DOHH2 (cell line): ENCODE data around the gene CCDC7.

Source experiments
- H3F3A ChIP-seq: fragments of 200-600 bp; sonication (generic), shearing (Covaris generic); 2 replicates; pipeline ENCODE4 v1.6.0; 2016; ENCODE audit warnings: antibody characterized with exemption, mild to moderate bottlenecking; ENCODE audit not compliant: control insufficient read depth, insufficient read depth
- H3K27ac ChIP-seq: fragments of 200-600 bp; sonication (generic); 2 replicates; pipeline ENCODE4 v1.5.1; 2014; ENCODE audit warnings: low read depth, mild to moderate bottlenecking, low read length, moderate library complexity
- H3K27me3 ChIP-seq: fragments of 200-600 bp; sonication (generic); 2 replicates; pipeline ENCODE4 v1.6.1; 2014; ENCODE audit warnings: mild to moderate bottlenecking, low read length, mixed read lengths; ENCODE audit not compliant: control insufficient read depth
- H3K36me3 ChIP-seq: fragments of 200-600 bp; sonication (generic); 2 replicates; pipeline ENCODE4 v1.6.1; 2014; ENCODE audit warnings: mild to moderate bottlenecking, low read length, moderate library complexity, mixed read lengths; ENCODE audit not compliant: control insufficient read depth
- H3K4me1 ChIP-seq: fragments of 200-600 bp; sonication (generic); 2 replicates; pipeline ENCODE4 v1.6.1; 2014; ENCODE audit warnings: mild to moderate bottlenecking, low read length, mixed read lengths; ENCODE audit not compliant: control insufficient read depth
- H3K4me2 ChIP-seq: fragments of 200-600 bp; sonication (generic); 2 replicates; pipeline ENCODE4 v1.6.0; 2014; ENCODE audit warnings: mild to moderate bottlenecking, low read length, moderate library complexity
- H3K4me3 ChIP-seq: fragments of 200-600 bp; sonication (generic); 2 replicates; pipeline ENCODE4 v1.5.1; 2014; ENCODE audit warnings: mild to moderate bottlenecking, low read length, mixed read lengths
- H3K79me2 ChIP-seq: fragments of 200-600 bp; sonication (generic); 2 replicates; pipeline ENCODE4 v1.6.1; 2014; ENCODE audit warnings: mild to moderate bottlenecking, low read length, mixed read lengths; ENCODE audit not compliant: control insufficient read depth
- H3K9me2 ChIP-seq: fragments of 200-600 bp; sonication (generic); replicated peaks from 2 replicates; pipeline ENCODE4 v1.6.1; 2014; ENCODE audit warnings: mild to moderate bottlenecking, low read length, mixed read lengths; ENCODE audit not compliant: control insufficient read depth
- H3K9me3 ChIP-seq: fragments of 200-600 bp; sonication (generic); 2 replicates; pipeline ENCODE4 v1.6.1; 2014; ENCODE audit warnings: antibody characterized with exemption, low read length, mixed read lengths; ENCODE audit not compliant: control insufficient read depth, insufficient read depth
- H4K20me1 ChIP-seq: fragments of 200-600 bp; sonication (generic); 2 replicates; pipeline ENCODE4 v1.6.0; 2014; ENCODE audit warnings: low read depth, mild to moderate bottlenecking, antibody characterized with exemption, low read length, moderate library complexity; ENCODE audit not compliant: control insufficient read depth, insufficient read depth
- EZH2phosphoT487 ChIP-seq: fragments of 200-600 bp; sonication (generic); IDR thresholded peaks from 2 replicates; pipeline ENCODE4 v1.6.1; 2017; ENCODE audit warnings: borderline replicate concordance, mild to moderate bottlenecking, antibody characterized with exemption, low read length, moderate library complexity, mixed read lengths
- TF ChIP-seq, protein P1 (sequence below): fragments of 200-600 bp; sonication (generic); IDR thresholded peaks from one replicate; pipeline ENCODE4 v1.5.1; 2014; ENCODE audit warnings: antibody characterized with exemption, mild to moderate bottlenecking, low read depth, low read length; ENCODE audit not compliant: poor library complexity, severe bottlenecking

Gene CCDC7

DNA sequence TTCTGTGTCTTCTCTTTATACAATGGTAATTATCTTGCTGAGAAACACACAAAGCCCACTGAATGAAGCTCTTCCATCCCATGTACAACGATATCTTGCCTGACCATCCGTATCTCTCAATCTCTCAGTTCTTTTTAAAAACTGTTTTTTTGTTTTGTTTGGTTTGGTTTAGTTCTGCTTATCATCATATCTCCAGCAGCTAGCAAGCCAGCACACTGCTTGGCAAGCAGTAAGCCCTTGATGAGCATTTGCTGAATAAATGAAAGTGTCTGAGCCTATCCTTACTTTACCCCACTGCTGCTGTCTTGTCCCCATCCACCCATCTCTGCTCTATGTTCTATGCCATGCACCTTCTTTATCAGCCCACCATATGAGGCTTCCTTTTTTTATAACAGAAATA, 477.9 kb downstream of the CCDC7 start:
- Histone ChIP-seq H3K27ac (no peak overlapping the region), H3K36me3 (peaks cover 97% of the 10 kb centered on the region), H3K27me3 (no peaks in the 10 kb centered on the region), H3K9me3 (no peaks in the 10 kb centered on the region), H3K79me2 (peaks cover 12% of the 10 kb centered on the region), H3K4me3 (no peak overlapping the region), H3F3A (0 out of 2 replicates have a peak, but pooled peaks cover 7% of the 10 kb centered on the region), H3K4me2 (no peak overlapping the region), H3K9me2 (no peaks in the 10 kb centered on the region), H3K4me1 (no peaks in the 10 kb centered on the region), H4K20me1 (no peaks in the 10 kb centered on the region)
- TF ChIP-seq EZH2phosphoT487: no peak
- TF ChIP-seq, protein P1, sequence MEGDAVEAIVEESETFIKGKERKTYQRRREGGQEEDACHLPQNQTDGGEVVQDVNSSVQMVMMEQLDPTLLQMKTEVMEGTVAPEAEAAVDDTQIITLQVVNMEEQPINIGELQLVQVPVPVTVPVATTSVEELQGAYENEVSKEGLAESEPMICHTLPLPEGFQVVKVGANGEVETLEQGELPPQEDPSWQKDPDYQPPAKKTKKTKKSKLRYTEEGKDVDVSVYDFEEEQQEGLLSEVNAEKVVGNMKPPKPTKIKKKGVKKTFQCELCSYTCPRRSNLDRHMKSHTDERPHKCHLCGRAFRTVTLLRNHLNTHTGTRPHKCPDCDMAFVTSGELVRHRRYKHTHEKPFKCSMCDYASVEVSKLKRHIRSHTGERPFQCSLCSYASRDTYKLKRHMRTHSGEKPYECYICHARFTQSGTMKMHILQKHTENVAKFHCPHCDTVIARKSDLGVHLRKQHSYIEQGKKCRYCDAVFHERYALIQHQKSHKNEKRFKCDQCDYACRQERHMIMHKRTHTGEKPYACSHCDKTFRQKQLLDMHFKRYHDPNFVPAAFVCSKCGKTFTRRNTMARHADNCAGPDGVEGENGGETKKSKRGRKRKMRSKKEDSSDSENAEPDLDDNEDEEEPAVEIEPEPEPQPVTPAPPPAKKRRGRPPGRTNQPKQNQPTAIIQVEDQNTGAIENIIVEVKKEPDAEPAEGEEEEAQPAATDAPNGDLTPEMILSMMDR: no peak
